Measurements from ENCODE around the gene NCF2.

NCF2 gene

DNA sequence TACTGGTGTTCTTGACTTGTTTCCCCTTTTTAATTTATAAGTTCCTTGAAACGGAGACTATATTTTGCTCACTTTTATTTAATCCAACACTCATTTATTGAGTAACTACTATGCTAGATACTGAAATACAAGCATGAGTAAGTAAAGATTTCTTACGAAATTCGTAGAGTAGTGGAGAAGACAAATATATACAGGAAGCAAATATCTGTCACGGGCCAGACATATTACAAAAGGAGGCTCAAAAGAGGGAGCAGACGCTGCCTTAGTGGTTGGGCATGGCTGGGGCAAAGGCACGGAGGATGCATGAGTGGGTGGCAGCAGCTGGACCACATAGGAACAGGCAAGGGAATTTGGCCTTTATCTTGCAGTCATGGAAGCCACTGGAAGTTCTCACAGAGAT is 6.8 kb downstream of the NCF2 start:
- H3K9me3 Mint-ChIP-seq = no peaks in the 10 kb centered on the region
- no peak for DNase-seq
- H3K27ac Mint-ChIP-seq = no peak overlapping the region
- peaks cover 13% of the 10 kb centered on the region for H3K4me1 Mint-ChIP-seq
- no peak for ATAC-seq
- no peaks in the 10 kb centered on the region for H3K36me3 Mint-ChIP-seq (ENCODE audit: low read depth)
- no peak overlapping the region for H3K4me3 Mint-ChIP-seq
- H3K27me3 Mint-ChIP-seq = no peaks in the 10 kb centered on the region

DNA sequence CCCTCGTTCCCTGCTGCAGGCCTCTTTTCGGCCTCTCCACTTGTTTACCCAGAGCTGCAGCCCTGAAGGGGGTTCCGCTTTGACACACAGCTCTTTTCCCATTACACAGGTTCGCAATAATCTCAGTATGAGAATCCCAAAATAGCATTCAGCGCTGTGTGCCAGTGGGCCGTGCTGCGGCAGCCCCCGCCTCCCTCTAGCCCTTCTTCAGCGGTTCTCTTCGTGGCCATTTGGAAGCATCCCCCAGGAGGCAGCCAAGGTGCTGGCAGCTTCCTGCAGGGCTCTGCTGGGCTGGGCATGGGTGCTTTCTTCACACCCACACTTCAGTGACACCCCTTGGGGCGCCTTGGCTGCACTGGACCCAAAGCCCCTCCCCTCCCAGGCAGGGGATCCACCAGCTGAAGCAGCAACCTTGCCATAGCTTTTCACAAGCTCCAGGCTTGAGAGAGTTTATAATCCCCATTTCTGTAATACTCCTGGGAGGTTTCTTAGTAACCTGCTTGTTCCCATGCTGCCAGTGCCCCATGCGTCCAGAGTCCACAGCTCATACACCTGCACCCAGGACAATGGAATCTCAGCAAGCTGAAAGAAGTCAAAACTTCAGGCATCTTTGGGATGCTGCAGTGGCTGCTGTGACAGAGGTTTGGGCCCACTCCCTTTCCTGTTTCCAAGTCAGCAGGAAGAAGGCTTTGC is 8.1 kb downstream of the NCF2 start:
- H3K9me3 Mint-ChIP-seq = no peaks in the 10 kb centered on the region
- no peaks in the 10 kb centered on the region for H3K36me3 Mint-ChIP-seq (ENCODE audit: low read depth)
- ATAC-seq (no peak), DNase-seq (no peak)
- H3K4me1 Mint-ChIP-seq = peaks cover 16% of the 10 kb centered on the region
- no peak overlapping the region for H3K27ac Mint-ChIP-seq
- no peak overlapping the region for H3K4me3 Mint-ChIP-seq
- H3K27me3 Mint-ChIP-seq = no peaks in the 10 kb centered on the region

DNA sequence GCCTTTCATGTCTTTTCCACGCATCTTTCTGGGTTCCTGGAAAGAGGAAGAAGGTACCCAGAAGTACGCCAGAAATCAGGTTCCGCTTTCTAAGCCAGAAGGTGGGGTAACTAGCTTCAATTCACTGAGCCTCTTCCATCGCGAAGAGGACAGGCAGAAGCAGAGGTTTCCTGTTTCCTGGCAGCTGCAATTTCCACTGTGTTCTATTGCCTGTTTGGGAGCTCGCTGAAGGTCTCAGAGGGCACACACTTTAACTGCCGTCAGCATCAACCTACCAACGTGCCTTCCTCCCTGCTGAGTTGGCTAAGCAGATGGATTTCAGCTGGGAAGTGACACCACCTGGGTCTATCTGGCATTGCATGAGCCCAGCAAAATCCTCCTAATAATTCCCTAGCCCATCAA is 10.0 kb downstream of the NCF2 start:
- Mint-ChIP-seq H3K27ac (no peak overlapping the region), H3K4me1 (peaks cover 16% of the 10 kb centered on the region), H3K4me3 (no peak overlapping the region), H3K9me3 (no peaks in the 10 kb centered on the region), H3K27me3 (no peaks in the 10 kb centered on the region), H3K36me3 (ENCODE audit: low read depth) (no peaks in the 10 kb centered on the region)
- no peak for DNase-seq
- peak; percentile 39 for ATAC-seq

DNA sequence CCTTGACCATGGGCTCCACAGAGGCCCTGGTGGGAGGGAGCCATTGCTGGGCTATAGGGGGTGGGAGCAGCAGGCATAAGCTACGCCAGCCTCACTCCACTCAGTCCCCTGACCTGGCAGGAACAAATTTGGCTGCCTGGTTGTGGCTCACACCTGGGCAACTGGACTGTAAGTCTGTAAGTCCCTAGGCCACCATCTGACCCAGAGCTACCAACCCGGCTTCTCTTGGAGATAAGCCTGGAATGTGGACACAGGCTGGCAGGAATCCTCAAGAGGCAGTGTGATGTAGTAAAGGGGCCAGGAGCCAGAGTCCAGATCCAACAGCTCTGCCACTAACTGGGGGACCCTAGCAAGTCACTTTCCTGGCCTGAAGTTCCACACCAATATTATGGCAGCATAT is 11.4 kb downstream of the NCF2 start:
- no peaks in the 10 kb centered on the region for H3K36me3 Mint-ChIP-seq (ENCODE audit: low read depth)
- DNase-seq (no peak), ATAC-seq (no peak)
- H3K4me3 Mint-ChIP-seq = no peak overlapping the region
- no peaks in the 10 kb centered on the region for H3K9me3 Mint-ChIP-seq
- no peaks in the 10 kb centered on the region for H3K27me3 Mint-ChIP-seq
- peaks cover 12% of the 10 kb centered on the region for H3K4me1 Mint-ChIP-seq
- no peak overlapping the region for H3K27ac Mint-ChIP-seq

DNA sequence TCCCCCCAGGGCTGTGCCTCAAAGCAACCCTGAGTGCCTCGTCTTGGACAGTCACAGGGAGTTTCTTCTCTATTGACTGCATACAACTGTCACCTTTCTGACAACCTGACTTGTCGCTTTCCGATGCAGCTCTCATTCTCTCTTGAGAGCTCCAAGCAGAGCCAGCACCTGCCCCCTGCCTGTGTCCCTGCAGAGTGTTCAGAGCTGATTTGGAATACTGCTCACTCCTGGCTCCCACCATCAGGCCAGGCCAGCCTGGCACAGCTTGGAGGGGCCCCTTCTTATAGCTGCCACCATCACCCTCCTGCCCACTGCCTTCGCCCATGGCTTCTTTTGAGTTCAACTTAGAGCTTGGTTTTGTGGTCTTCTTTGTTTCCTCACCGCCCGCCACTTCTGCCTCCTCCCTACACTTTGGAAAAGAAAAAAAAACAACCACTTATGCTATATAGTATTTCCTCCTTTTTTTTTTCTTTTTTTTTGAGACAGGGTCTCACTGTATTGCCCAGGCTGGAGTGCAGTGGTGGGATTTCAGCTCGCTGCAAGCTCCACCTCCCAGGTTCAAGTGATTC is 12.3 kb downstream of the NCF2 start:
- no peaks in the 10 kb centered on the region for H3K27me3 Mint-ChIP-seq
- H3K4me3 Mint-ChIP-seq = no peak overlapping the region
- DNase-seq (no peak), ATAC-seq (no peak)
- H3K9me3 Mint-ChIP-seq = no peaks in the 10 kb centered on the region
- H3K27ac Mint-ChIP-seq = no peak overlapping the region
- H3K4me1 Mint-ChIP-seq = peaks cover 12% of the 10 kb centered on the region
- no peaks in the 10 kb centered on the region for H3K36me3 Mint-ChIP-seq (ENCODE audit: low read depth)

- no peak overlapping the region for H3K4me3 Mint-ChIP-seq
- peaks cover 11% of the 10 kb centered on the region for H3K4me1 Mint-ChIP-seq
- no peaks in the 10 kb centered on the region for H3K9me3 Mint-ChIP-seq
- ATAC-seq = no peak
- no peak overlapping the region for H3K27ac Mint-ChIP-seq
- no peaks in the 10 kb centered on the region for H3K27me3 Mint-ChIP-seq
- no peaks in the 10 kb centered on the region for H3K36me3 Mint-ChIP-seq (ENCODE audit: low read depth)
- DNase-seq = no peak
These were observed 13.7 kb downstream of the NCF2 start for GRCh38 chr1:183576537-183576936.

DNA sequence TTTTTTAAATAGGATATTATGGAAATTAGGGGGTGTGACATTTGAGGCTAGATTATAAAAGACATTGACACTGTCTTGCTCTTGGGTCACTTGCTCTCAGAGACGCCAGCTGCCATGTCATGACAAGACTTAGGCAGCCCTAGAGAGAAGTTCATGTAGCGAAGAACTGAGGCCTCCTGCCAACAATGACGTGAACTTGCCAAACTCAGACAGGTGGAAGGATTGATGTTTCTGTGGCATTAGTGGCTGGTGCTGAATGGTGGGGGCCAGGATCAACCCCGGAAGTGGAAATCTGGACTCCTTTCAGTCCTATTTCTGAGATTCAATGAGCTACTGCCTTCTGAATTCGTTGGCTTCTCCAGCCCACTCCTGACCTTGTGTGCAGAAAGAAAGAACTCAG is 14.7 kb downstream of the NCF2 start:
- Mint-ChIP-seq H3K27ac (no peak overlapping the region), H3K4me1 (peaks cover 11% of the 10 kb centered on the region), H3K4me3 (no peak overlapping the region), H3K36me3 (ENCODE audit: low read depth) (no peaks in the 10 kb centered on the region), H3K27me3 (no peaks in the 10 kb centered on the region), H3K9me3 (no peaks in the 10 kb centered on the region)
- no peak for ATAC-seq
- no peak for DNase-seq

GRCh38 chr1:183572721-183573120 is 17.5 kb downstream of the NCF2 start:
- no peak overlapping the region for H3K27ac Mint-ChIP-seq
- no peaks in the 10 kb centered on the region for H3K27me3 Mint-ChIP-seq
- H3K9me3 Mint-ChIP-seq = no peaks in the 10 kb centered on the region
- DNase-seq = no peak
- no peaks in the 10 kb centered on the region for H3K36me3 Mint-ChIP-seq (ENCODE audit: low read depth)
- H3K4me1 Mint-ChIP-seq = peaks cover 13% of the 10 kb centered on the region
- no peak overlapping the region for H3K4me3 Mint-ChIP-seq
- ATAC-seq = no peak

DNA sequence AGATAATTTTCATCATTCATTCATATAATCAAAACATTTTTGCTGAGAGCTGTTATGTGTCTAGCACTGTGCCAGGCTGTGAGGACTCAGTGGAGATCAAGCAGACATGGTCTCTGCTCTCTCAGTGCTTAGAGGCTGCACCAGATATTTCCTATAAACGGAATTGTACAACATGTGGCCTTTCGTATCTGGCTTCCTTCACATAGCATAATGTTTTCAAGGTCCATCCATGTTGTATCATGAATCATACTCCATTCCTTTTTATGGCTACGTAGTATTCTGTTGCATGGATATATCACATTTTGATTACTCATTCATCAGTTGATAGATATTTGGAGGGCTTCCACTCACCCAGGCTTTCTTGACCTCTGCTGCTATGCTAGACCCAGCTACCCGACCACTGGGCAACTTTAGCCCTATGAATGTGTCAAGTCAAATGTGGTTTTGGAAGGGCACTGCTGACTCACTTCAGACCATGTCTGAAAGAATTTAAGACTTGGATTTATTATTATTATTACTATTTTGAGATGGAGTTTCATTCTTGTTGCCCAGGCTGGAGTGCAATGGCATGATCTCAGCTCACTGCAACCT is 18.5 kb downstream of the NCF2 start:
- H3K27ac Mint-ChIP-seq = no peak overlapping the region
- no peaks in the 10 kb centered on the region for H3K27me3 Mint-ChIP-seq
- no peak overlapping the region for H3K4me3 Mint-ChIP-seq
- ATAC-seq = no peak
- H3K36me3 Mint-ChIP-seq (ENCODE audit: low read depth) = no peaks in the 10 kb centered on the region
- H3K4me1 Mint-ChIP-seq = peaks cover 18% of the 10 kb centered on the region
- H3K9me3 Mint-ChIP-seq = no peaks in the 10 kb centered on the region
- DNase-seq = no peak

- no peak for DNase-seq
- Mint-ChIP-seq H3K27me3 (no peaks in the 10 kb centered on the region), H3K4me1 (peaks cover 18% of the 10 kb centered on the region), H3K36me3 (ENCODE audit: low read depth) (no peaks in the 10 kb centered on the region), H3K4me3 (no peak overlapping the region), H3K9me3 (no peaks in the 10 kb centered on the region), H3K27ac (no peak overlapping the region)
- ATAC-seq = no peak
These were observed 19.8 kb downstream of the NCF2 start for GRCh38 chr1:183570451-183570850.

- H3K4me1 Mint-ChIP-seq = peaks cover 18% of the 10 kb centered on the region
- no peak overlapping the region for H3K27ac Mint-ChIP-seq
- ATAC-seq (no peak), DNase-seq (no peak)
- H3K36me3 Mint-ChIP-seq (ENCODE audit: low read depth) = no peaks in the 10 kb centered on the region
- no peak overlapping the region for H3K4me3 Mint-ChIP-seq
- H3K9me3 Mint-ChIP-seq = no peaks in the 10 kb centered on the region
- H3K27me3 Mint-ChIP-seq = no peaks in the 10 kb centered on the region
These were observed 20.5 kb downstream of the NCF2 start for GRCh38 chr1:183569801-183570200.

DNA sequence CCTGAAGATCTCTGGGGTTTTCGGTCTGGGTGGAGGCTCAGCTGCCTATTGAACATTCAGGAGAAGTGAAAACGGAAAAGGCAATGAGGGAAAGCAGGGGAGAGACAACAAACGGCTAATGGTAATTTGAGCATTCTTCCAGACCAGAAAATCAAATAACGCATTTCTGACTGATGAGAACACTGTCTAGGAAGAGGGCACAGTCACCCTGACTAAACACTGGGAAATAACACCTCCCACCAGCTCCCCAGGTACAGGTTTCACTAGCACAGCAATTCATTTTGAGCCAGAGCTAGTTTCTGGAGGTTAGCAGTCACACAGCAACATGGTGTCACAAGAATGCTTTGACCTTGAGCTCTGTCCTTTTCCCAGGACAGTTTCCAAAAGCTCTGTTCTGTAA is 21.1 kb downstream of the NCF2 start:
- Mint-ChIP-seq H3K4me1 (peaks cover 18% of the 10 kb centered on the region), H3K4me3 (no peak overlapping the region), H3K27me3 (no peaks in the 10 kb centered on the region), H3K36me3 (ENCODE audit: low read depth) (no peaks in the 10 kb centered on the region), H3K27ac (no peak overlapping the region), H3K9me3 (no peaks in the 10 kb centered on the region)
- DNase-seq (no peak), ATAC-seq (peak; percentile 58)

DNA sequence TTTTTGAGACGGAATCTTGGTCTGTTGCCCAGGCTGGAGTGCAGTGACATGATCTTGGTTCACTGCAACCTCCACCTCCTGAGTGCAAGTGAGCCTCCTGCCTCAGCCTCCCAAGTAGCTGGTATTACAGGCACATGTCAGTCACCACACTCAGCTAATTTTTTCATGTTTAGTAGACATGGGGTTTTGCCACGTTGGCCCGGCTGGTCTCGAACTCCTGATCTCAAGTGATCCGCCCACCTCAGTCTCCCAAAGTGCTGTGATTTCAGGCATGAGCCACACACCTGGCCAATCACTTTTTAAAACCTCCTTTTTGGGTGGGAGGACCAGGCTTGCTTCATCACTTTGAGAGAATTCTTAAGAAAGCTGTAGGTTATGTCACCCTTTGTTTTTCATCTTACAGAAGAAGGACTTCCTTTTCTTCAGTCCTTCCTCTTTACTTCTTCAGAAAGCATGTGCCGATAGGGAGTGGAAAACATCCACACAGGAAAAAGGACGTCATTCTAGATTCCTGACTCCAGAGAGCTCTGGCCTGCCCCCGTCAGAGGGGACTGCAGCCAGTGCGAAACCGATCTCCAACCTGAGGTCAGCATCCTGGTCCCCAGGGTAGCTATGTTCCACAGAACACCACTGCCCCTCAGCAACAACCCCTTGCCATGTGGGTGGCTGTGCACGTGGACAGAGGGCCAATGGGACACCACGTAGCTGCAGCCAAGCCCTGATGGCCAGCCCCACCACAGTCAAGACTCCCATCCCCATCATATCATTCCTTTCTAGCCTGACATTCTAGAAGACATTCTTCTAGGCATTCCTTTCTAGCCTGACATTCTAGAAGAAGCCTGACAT is 21.9 kb downstream of the NCF2 start:
- Mint-ChIP-seq H3K36me3 (ENCODE audit: low read depth) (no peaks in the 10 kb centered on the region), H3K4me3 (no peak overlapping the region), H3K27ac (no peak overlapping the region), H3K9me3 (no peaks in the 10 kb centered on the region), H3K4me1 (peaks cover 18% of the 10 kb centered on the region), H3K27me3 (no peaks in the 10 kb centered on the region)
- no peak for ATAC-seq
- no peak for DNase-seq

- Mint-ChIP-seq H3K36me3 (ENCODE audit: low read depth) (no peaks in the 10 kb centered on the region), H3K27ac (no peak overlapping the region), H3K27me3 (no peaks in the 10 kb centered on the region), H3K4me1 (peaks cover 18% of the 10 kb centered on the region), H3K9me3 (no peaks in the 10 kb centered on the region), H3K4me3 (no peak overlapping the region)
- DNase-seq = no peak
- peak; percentile 42 for ATAC-seq
These were observed 22.7 kb downstream of the NCF2 start for GRCh38 chr1:183567584-183567983.

DNA sequence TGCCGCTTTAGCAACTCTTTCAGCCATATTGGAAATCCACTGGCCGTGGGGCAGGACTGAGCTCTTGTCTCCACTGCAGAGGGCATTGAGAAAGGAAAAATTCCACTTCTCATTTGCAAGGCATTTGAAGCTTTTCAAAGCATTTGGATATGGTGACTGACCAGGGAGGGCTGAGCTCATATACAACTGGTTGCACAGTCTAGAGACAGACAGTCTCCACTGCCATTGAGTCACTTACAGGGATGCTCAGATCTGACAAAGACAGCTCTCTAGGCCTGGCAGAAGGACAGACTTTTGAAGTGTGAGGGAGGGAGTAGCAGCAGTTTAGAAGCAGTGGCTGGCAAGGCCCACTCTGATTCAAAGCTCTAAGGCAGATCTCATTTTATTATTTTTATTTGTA is 24.2 kb downstream of the NCF2 start:
- Mint-ChIP-seq H3K4me3 (no peak overlapping the region), H3K9me3 (no peaks in the 10 kb centered on the region), H3K36me3 (ENCODE audit: low read depth) (no peaks in the 10 kb centered on the region), H3K27ac (no peak overlapping the region), H3K27me3 (no peaks in the 10 kb centered on the region), H3K4me1 (peaks cover 18% of the 10 kb centered on the region)
- DNase-seq (no peak), ATAC-seq (no peak)
